Panc1 (cell line): Measurements from ENCODE around the gene NOX3. TPM values are rescaled to one million over a fixed set of nuclear protein-coding genes. Genes with fewer than 3 reads are reported as not detected.

ENCODE experiments used
- ATAC-seq: fragments of 200-7000 bp; cut with Tn5 transposase; 2 replicates; pipeline ENCODE4 v1.9.1; 2020; ENCODE audit warnings: mild to moderate bottlenecking, moderate library complexity
- BruUV-seq: library from RNA; stranded (reverse); fragments of 400-500 nt; replicated peaks from 2 replicates; lab custom pipeline; 2021; lab: Mats Ljungman, UMichigan
- CTCF ChIA-PET: fragments of 300-600 bp; sonication (Branson Sonifier 250); formaldehyde crosslinking; loops from one replicate; lab custom pipeline; 2022; ENCODE audit warnings: antibody characterized with exemption; lab: Charles Lee
- POLR2A ChIA-PET: fragments of 300-600 bp; sonication (Branson Sonifier 250); formaldehyde crosslinking; loops from one replicate; lab custom pipeline; 2022; ENCODE audit warnings: antibody characterized with exemption; lab: Charles Lee
- DNase-seq: peaks from one replicate; pipeline ENCODE4 v3.0.0-alpha.2; 2010; ENCODE audit warnings: low read depth, low spot score
- H3K27ac ChIP-seq: 2 replicates; pipeline ENCODE4 v1.5.1; 2011; ENCODE audit warnings: mild to moderate bottlenecking, low read length, inconsistent platforms
- H3K27me3 ChIP-seq: fragments of 200-500 bp; sonication (Bioruptor generic); 2 replicates; pipeline ENCODE4 v1.6.0; 2014; ENCODE audit warnings: low read length, inconsistent platforms; ENCODE audit not compliant: control insufficient read depth, insufficient read depth
- H3K36me3 ChIP-seq: fragments of 200-500 bp; sonication (Bioruptor generic); 2 replicates; pipeline ENCODE4 v1.5.1; 2014; ENCODE audit warnings: inconsistent platforms, mild to moderate bottlenecking, low read length, moderate library complexity; ENCODE audit not compliant: control insufficient read depth, insufficient read depth
- H3K4me1 ChIP-seq: 2 replicates; pipeline ENCODE4 v1.5.1; 2011; ENCODE audit warnings: inconsistent platforms, mild to moderate bottlenecking, low read length, moderate library complexity; ENCODE audit not compliant: control insufficient read depth, insufficient read depth
- H3K4me3 ChIP-seq, 2 experiments: 2 replicates each; pipeline ENCODE4 v1.5.1; 2011 to 2012; ENCODE audit warnings: low read depth in 2 of 2, low read length in 2 of 2, mild to moderate bottlenecking in 2 of 2, inconsistent platforms in 1 of 2, moderate library complexity in 1 of 2
- H3K9me3 ChIP-seq: fragments of 200-500 bp; sonication (Bioruptor generic); 2 replicates; pipeline ENCODE4 v1.5.1; 2014; ENCODE audit warnings: low read depth, mild to moderate bottlenecking, inconsistent platforms, low read length, moderate library complexity; ENCODE audit not compliant: control insufficient read depth, insufficient read depth
- POLR2AphosphoS5 ChIP-seq: IDR thresholded peaks from 2 replicates; pipeline ENCODE4 v1.6.1; 2012; ENCODE audit warnings: mild to moderate bottlenecking, low read depth, low read length, moderate library complexity
- SIN3A ChIP-seq: IDR thresholded peaks from 2 replicates; pipeline ENCODE4 v1.6.1; 2012; ENCODE audit warnings: low read depth, mild to moderate bottlenecking, low read length, moderate library complexity, borderline replicate concordance; ENCODE audit not compliant: insufficient read depth
- TCF7L2 ChIP-seq: IDR thresholded peaks from 2 replicates; pipeline ENCODE4 v1.6.1; 2011; ENCODE audit warnings: mild to moderate bottlenecking, low read depth, low read length, inconsistent platforms
- in situ Hi-C: cut with HindIII; loops from 2 replicates; pipeline ENCODE4 v1.10.0; 2016; ENCODE audit warnings: low sequenced_read_pairs, low pct_unique_long_range_greater_than_20kb
- intact Hi-C: fragments of 100-400 bp; cut with micrococcal nuclease; formaldehyde crosslinking; loops from one replicate; pipeline ENCODE4 v1.10.0; 2022; ENCODE audit not compliant: unreplicated experiment
- total RNA-seq: library from RNA; stranded (reverse); gene quantifications from one replicate; pipeline ENCODE4 v1.2.1, GENCODE V29; 2021; ENCODE audit not compliant: unreplicated experiment
- TF ChIP-seq, protein P1 (sequence below): fragments of 450-650 bp; IDR thresholded peaks from 2 replicates; pipeline ENCODE4 v1.5.1; 2017; ENCODE audit warnings: mild to moderate bottlenecking
- TF ChIP-seq, protein P2 (sequence below), 2 experiments: IDR thresholded peaks; 2 replicates each; pipeline ENCODE4 v1.6.1; 2011 to 2012; ENCODE audit warnings: low read depth in 2 of 2, control low read depth in 1 of 2, low read length in 1 of 2, mild to moderate bottlenecking in 1 of 2, moderate library complexity in 1 of 2; ENCODE audit not compliant: insufficient read depth in 1 of 2

The NOX3 gene
- total RNA-seq, 1 experiment from 2014 or later = not detected

DNA sequence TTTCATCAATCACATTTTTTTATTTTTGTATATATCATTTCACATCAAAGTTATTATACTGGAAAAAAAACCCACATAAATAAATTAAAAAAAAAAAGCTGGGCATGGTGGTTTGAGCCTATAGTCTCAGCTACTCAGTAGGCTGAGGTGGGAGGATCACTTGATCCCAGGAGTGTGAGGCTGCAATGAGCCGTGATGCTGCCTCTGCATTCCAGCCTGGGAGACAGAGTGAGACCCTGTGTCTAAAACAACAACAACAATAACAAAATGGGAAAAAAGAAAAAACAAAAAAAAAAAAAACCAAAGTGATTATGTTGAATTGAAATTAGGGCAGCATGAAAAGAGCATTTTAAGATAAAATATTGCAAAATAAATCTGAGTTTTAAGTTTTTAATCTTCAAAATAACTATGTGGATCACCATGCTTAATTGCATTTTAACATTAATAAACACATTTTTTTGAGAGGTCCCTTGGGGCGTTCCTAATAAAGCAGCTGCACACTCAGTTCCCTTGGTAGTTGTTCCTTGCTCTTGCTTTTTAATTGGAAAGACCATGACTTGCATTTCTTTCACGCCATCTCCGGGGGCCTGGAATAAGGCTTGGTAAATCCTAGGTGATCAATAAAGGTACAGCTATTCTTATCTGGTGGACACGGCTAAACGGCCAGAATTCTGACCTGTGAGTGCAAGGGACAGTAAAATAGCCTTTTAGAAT is 15.1 kb downstream of the NOX3 start:
- no peaks in the 10 kb centered on the region for H3K9me3 ChIP-seq
- TF ChIP-seq SIN3A (no peak), TCF7L2 (no peak), POLR2AphosphoS5 (no peak)
- TF ChIP-seq, protein P1, sequence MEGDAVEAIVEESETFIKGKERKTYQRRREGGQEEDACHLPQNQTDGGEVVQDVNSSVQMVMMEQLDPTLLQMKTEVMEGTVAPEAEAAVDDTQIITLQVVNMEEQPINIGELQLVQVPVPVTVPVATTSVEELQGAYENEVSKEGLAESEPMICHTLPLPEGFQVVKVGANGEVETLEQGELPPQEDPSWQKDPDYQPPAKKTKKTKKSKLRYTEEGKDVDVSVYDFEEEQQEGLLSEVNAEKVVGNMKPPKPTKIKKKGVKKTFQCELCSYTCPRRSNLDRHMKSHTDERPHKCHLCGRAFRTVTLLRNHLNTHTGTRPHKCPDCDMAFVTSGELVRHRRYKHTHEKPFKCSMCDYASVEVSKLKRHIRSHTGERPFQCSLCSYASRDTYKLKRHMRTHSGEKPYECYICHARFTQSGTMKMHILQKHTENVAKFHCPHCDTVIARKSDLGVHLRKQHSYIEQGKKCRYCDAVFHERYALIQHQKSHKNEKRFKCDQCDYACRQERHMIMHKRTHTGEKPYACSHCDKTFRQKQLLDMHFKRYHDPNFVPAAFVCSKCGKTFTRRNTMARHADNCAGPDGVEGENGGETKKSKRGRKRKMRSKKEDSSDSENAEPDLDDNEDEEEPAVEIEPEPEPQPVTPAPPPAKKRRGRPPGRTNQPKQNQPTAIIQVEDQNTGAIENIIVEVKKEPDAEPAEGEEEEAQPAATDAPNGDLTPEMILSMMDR = no peak
- TF ChIP-seq, protein P2, sequence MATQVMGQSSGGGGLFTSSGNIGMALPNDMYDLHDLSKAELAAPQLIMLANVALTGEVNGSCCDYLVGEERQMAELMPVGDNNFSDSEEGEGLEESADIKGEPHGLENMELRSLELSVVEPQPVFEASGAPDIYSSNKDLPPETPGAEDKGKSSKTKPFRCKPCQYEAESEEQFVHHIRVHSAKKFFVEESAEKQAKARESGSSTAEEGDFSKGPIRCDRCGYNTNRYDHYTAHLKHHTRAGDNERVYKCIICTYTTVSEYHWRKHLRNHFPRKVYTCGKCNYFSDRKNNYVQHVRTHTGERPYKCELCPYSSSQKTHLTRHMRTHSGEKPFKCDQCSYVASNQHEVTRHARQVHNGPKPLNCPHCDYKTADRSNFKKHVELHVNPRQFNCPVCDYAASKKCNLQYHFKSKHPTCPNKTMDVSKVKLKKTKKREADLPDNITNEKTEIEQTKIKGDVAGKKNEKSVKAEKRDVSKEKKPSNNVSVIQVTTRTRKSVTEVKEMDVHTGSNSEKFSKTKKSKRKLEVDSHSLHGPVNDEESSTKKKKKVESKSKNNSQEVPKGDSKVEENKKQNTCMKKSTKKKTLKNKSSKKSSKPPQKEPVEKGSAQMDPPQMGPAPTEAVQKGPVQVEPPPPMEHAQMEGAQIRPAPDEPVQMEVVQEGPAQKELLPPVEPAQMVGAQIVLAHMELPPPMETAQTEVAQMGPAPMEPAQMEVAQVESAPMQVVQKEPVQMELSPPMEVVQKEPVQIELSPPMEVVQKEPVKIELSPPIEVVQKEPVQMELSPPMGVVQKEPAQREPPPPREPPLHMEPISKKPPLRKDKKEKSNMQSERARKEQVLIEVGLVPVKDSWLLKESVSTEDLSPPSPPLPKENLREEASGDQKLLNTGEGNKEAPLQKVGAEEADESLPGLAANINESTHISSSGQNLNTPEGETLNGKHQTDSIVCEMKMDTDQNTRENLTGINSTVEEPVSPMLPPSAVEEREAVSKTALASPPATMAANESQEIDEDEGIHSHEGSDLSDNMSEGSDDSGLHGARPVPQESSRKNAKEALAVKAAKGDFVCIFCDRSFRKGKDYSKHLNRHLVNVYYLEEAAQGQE (IDR thresholded peaks at IDR 0.05; ENCODE audit: insufficient read depth in 1 of 2, low read depth in 2 of 2, low read length in 1 of 2) = no peak
- BruUV-seq = no TSS peak
- H3K4me1 ChIP-seq = 0 out of 2 replicates have a peak, but pooled peaks cover 7% of the 10 kb centered on the region
- no peak overlapping the region for H3K4me3 ChIP-seq
- no peaks in the 10 kb centered on the region for H3K27me3 ChIP-seq
- ChIA-PET POLR2A (interaction anchor here (0.6 kb wide), 1 partner anchor 980 kb away, joined by 5 read pairs; no protein-coding TSS in a partner anchor), CTCF (no interaction called here)
- no peak overlapping the region for H3K27ac ChIP-seq
- DNase-seq (no peak), ATAC-seq (no peak)
- intact Hi-C loops = no loop called here
- H3K36me3 ChIP-seq = no peaks in the 10 kb centered on the region
- in situ Hi-C loops = no loop called here

DNA sequence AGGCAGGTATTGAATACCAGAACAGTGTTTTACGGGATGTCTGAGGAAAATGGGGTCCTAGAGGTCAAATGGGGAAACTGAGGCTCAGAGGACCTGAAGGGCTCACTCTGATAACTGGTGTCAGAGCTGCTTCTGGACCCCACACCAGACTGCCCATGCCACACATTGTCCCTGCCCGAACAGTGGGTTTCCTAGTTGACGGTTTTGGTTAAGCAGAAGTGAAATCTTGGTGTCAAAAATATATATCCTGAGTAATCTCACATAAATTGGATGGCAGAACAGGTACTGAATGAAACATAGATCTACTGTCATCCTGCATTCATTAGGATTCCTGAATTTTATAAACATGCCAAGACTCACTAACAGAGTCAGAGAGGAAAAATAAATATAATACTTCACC is 16.3 kb downstream of the NOX3 start:
- Histone ChIP-seq H3K36me3 (no peaks in the 10 kb centered on the region), H3K9me3 (no peaks in the 10 kb centered on the region), H3K27me3 (no peaks in the 10 kb centered on the region), H3K4me3 (no peak overlapping the region), H3K4me1 (0 out of 2 replicates have a peak, but pooled peaks cover 4% of the 10 kb centered on the region), H3K27ac (no peak overlapping the region)
- ChIA-PET CTCF (no interaction called here), POLR2A (no interaction called here)
- intact Hi-C loops = no loop called here
- BruUV-seq = no TSS peak
- ATAC-seq (no peak), DNase-seq (no peak)
- TF ChIP-seq, protein P2 (IDR thresholded peaks at IDR 0.05; ENCODE audit: insufficient read depth in 1 of 2, low read depth in 2 of 2, low read length in 1 of 2) = no peak
- TF ChIP-seq, protein P1 = no peak
- TF ChIP-seq SIN3A (no peak), TCF7L2 (no peak), POLR2AphosphoS5 (no peak)
- in situ Hi-C loops = no loop called here
